Pancreas (tissue), 10 donors: ENCODE measurements around the gene EFS. TPM values are rescaled to one million over a fixed set of nuclear protein-coding genes. Genes with fewer than 3 reads are reported as not detected.

Source experiments
- ATAC-seq, 4 donors: fragments of 200-7000 bp; cut with Tn5 transposase; one replicate each; pipeline versions ENCODE4 v1.8.0 to v1.9.1; 2020; ENCODE audit warnings: mild to moderate bottlenecking in 4 of 4, moderate library complexity in 4 of 4
- DNase-seq, 6 donors: peaks; one replicate each; pipeline ENCODE4 v3.0.0-alpha.2; 2020
- FAIRE-seq: peaks from 2 replicates; lab custom pipeline; 2012; peaks lifted over from hg19 to GRCh38; lab: Jason Lieb, UNC
- H3K27ac ChIP-seq, 4 donors: fragments of 200-600 bp; sonication (generic); 1 replicate in 3 of 4; 2 replicates in 1 of 4; pipeline versions ENCODE4 v1.5.0 to v1.8.0; 2020
- H3K27me3 ChIP-seq, 4 donors: fragments of 200-600 bp; one replicate each; pipeline ENCODE4 v1.8.0; 2021
- H3K36me3 ChIP-seq, 3 donors: fragments of 200-600 bp; sonication (generic) in 1 of 3; one replicate each; pipeline versions ENCODE4 v1.5.0 to v1.8.0; 2020 to 2021
- H3K4me1 ChIP-seq, 3 donors: fragments of 200-600 bp; one replicate each; pipeline ENCODE4 v1.8.0; 2021
- H3K4me3 ChIP-seq, 4 donors: fragments of 200-600 bp; sonication (generic) in 2 of 4; one replicate each; pipeline versions ENCODE4 v1.5.0 to v1.8.0; 2020 to 2021
- H3K9me3 ChIP-seq, 4 donors: fragments of 200-600 bp; one replicate each; pipeline ENCODE4 v1.8.0; 2021
- WGBS, 2 donors: extraction: QIAGEN DNeasy Blood & Tissue Kit; methylation state at CpG; one replicate each; pipeline ENCODE4 v1.1.7; 2013; 5-methylcytosine and 5-hydroxymethylcytosine counted together
- intact Hi-C, 3 donors: fragments of 100-400 bp; cut with DNase I; formaldehyde crosslinking; loops; one replicate each; pipeline versions ENCODE4 v1.11.1 to v1.14.2; 2022
- polyA plus RNA-seq, 2 donors: library from polyadenylated mRNA; stranded (reverse); fragments of 200-250 nt; gene quantifications; one replicate each; pipeline ENCODE4 v1.2.3, GENCODE V29; 2013
- total RNA-seq, 6 donors: library from RNA; stranded (reverse); fragmentation: NEBNext Ultra II Directional in 4 of 6; extraction: Animal tissue kit (Norgen Biotek cat#: 25700) in 4 of 6; gene quantifications; one replicate each; pipeline versions ENCODE4 v1.2.1 to v1.2.4, GENCODE V29; 2021 to 2023
- TF ChIP-seq, protein P1 (sequence below), 4 donors: fragments of 200-600 bp; sonication (generic) in 3 of 4; IDR thresholded peaks; one replicate each; pipeline versions ENCODE4 v1.5.0 to v1.8.0; 2021; ENCODE audit warnings: antibody characterized with exemption in 4 of 4
- donor health status: healthy with polysubstance abuse.
- donor health status: DM: no; HTN: no; CAD: no; lungs with moderate emphysema.
- donor health status: DM: no; HTN: no; CAD: no.
- donor health status: control.
- donor health status: control.
- donor health status: Bipolar disorder and iron deficiency.
- donor health status: DM: yes; HTN: yes; CAD: no.
- donor health status: DM: no; HTN: no; CAD: no.
- donor health status: DM: no; HTN: no; CAD: no.
- donor health status: DM: yes; HTN: yes; CAD: no.

Gene EFS
- total and polyA plus RNA-seq, 8 donors, result 0.23 to 3.0 (median 1.0) TPM

DNA sequence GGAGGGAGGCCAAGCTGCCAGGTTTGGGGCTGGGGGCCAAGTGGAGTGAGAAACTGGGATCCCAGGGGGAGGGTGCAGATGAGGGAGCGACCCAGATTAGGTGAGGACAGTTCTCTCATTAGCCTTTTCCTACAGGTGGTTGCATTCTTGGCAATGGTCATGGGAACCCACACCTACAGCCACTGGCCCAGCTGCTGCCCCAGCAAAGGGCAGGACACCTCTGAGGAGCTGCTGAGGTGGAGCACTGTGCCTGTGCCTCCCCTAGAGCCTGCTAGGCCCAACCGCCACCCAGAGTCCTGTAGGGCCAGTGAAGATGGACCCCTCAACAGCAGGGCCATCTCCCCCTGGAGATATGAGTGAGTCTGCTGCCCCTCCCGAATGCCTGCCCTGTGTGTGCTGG is 8.1 kb upstream of the EFS start:
- no peaks in the 10 kb centered on the region for H3K9me3 ChIP-seq
- H3K4me3 ChIP-seq, result no peak overlapping the region
- TF ChIP-seq, protein P1, sequence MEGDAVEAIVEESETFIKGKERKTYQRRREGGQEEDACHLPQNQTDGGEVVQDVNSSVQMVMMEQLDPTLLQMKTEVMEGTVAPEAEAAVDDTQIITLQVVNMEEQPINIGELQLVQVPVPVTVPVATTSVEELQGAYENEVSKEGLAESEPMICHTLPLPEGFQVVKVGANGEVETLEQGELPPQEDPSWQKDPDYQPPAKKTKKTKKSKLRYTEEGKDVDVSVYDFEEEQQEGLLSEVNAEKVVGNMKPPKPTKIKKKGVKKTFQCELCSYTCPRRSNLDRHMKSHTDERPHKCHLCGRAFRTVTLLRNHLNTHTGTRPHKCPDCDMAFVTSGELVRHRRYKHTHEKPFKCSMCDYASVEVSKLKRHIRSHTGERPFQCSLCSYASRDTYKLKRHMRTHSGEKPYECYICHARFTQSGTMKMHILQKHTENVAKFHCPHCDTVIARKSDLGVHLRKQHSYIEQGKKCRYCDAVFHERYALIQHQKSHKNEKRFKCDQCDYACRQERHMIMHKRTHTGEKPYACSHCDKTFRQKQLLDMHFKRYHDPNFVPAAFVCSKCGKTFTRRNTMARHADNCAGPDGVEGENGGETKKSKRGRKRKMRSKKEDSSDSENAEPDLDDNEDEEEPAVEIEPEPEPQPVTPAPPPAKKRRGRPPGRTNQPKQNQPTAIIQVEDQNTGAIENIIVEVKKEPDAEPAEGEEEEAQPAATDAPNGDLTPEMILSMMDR (IDR thresholded peaks at IDR 0.05), result no peak
- no peaks in the 10 kb centered on the region for H3K27me3 ChIP-seq
- ATAC-seq (no peak), DNase-seq (no peak), FAIRE-seq (no peak)
- WGBS, 2 donors, result 65 to 77% methylated on average over 3 of the region's 3 CpGs
- H3K4me1 ChIP-seq, result no peaks in the 10 kb centered on the region
- H3K36me3 ChIP-seq, result no peaks in the 10 kb centered on the region
- intact Hi-C loops, result loop anchor here in 1 of 3 donors (5.0 kb wide), 1 partner anchor 36 kb away; no protein-coding TSS in a partner anchor
- H3K27ac ChIP-seq, result no peak overlapping the region

DNA sequence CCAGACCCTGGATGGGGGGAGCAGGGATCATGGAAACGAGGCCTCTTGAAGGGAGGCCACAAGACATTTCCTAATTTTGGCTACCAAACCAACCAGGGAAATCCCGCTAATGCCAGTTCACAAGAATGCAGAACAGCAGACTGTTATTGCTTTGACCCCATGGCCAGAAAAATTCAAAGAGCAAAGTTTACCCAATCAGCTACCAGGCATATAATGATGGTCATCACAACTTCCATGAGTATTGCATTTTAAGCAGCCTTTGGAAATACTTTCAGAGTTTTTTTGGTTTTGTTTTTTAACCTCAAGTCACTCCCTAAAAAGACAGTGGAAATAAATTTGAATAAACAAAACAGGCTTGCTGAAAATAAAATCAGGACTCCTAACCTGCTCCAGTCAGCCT is 7.5 kb upstream of the EFS start, which contains the start of gene IL25:
Gene IL25 (plus strand): TSS at position 301 of the 400 bp plus-strand sequence.
- WGBS, 2 donors, result 63 to 70% methylated on average over 2 of the region's 2 CpGs
- Histone ChIP-seq H3K4me3 (no peak within 1 kb of the TSS), H3K27me3 (no peaks in the 10 kb centered on the region), H3K36me3 (no peaks in the 10 kb centered on the region), H3K27ac (no peak within 1 kb of the TSS), H3K9me3 (no peaks in the 10 kb centered on the region), H3K4me1 (no peaks in the 10 kb centered on the region)
- ATAC-seq, result no peak
- DNase-seq, result no peak
- TF ChIP-seq, protein P1 (IDR thresholded peaks at IDR 0.05), result no peak
- intact Hi-C loops, result loop anchor here in 1 of 3 donors (5.0 kb wide), 1 partner anchor 35 kb away; no protein-coding TSS in a partner anchor
- FAIRE-seq, result no peak

DNA sequence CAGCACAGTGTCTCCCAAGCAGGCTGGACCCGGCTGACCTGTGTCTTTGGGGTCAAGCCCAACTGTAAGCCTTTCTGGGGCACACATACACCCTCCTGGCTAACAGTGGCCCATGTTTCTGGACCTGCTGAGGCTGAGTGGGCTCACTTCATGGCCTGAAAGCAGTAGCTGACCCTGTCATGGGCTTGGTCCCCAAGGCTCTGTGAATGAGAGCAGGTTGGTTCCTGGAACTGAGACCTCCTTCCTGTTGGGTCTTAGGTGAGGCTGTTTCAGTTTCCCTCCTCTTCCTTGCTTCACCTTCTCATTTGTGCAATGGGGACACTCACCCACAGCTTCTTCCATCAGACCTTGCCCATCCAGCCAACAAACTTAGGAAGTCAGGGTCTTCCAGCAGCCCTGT is 6.9 kb upstream of the EFS start:
- WGBS, 2 donors, result 80 to 100% methylated on average over 1 of the region's 1 CpG
- DNase-seq (no peak), FAIRE-seq (no peak), ATAC-seq (no peak)
- Histone ChIP-seq H3K27me3 (no peaks in the 10 kb centered on the region), H3K4me3 (no peak overlapping the region), H3K36me3 (no peaks in the 10 kb centered on the region), H3K27ac (no peak overlapping the region), H3K4me1 (no peaks in the 10 kb centered on the region), H3K9me3 (no peaks in the 10 kb centered on the region)
- TF ChIP-seq, protein P1 (IDR thresholded peaks at IDR 0.05), result no peak
- intact Hi-C loops, result loop anchor here in 1 of 3 donors (5.0 kb wide), 1 partner anchor 35 kb away; no protein-coding TSS in a partner anchor

DNA sequence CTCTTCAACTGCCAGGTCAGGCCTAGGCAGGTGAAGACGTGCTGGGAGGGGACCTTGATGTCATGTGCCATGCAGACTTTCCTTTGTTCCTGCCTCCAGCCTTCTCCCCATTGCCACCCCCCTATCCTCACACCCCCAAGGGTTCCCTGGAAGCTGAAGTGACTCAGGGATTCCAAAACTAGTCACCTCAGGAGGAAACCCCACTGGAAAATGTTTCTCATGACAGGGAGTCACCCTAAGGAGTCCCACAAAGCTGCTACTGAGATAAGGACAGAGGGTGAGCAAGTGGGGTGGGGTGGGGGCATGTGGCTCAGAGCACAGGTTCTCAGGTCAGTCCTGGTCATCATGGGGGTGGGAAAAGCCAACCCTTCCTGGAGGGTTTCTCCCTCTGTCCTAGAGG is 5.2 kb upstream of the EFS start:
- TF ChIP-seq, protein P1 (IDR thresholded peaks at IDR 0.05), result no peak
- Histone ChIP-seq H3K27ac (no peak overlapping the region), H3K4me1 (no peaks in the 10 kb centered on the region), H3K27me3 (peaks cover 0 to 6% (median 0%) of the 10 kb centered on the region in 4 donors), H3K4me3 (no peak overlapping the region), H3K9me3 (no peaks in the 10 kb centered on the region), H3K36me3 (no peaks in the 10 kb centered on the region)
- ATAC-seq, result no peak
- no peak for DNase-seq
- FAIRE-seq, result no peak
- WGBS, 2 donors, result 47 to 59% methylated on average over 1 of the region's 1 CpG
- intact Hi-C loops, result loop anchor here in 1 of 3 donors (5.0 kb wide), 1 partner anchor 33 kb away; no protein-coding TSS in a partner anchor

DNA sequence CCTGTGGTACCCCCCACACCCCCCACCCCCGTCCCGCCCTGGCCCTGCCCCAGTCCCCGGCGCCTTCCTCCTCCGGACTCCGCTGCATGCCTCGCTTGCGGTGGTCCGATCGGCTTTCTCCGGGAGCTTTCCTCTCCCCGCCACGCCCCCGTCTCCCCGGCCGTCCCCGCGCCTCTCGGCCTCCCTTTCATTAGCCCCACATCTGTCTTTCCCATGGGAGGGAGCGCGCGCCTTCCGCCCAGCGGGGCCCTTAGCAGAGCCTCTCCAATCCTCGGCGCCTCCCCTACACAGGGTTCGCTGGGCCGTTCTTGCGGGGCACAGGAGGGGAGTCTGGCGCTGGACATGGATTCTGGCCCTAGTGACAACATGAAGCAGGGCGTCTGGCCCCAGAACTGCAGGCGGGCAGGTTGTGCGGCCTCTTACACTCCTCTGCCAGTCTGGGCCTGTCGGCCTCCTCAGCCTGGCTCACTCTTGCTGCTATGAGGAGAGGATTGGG is 1.5 kb upstream of the EFS start:
- WGBS, 2 donors, result 61 to 73% methylated on average over 26 to 34 of the region's 34 CpGs
- peak in 1 of 6 donors; percentile 60 for DNase-seq
- Histone ChIP-seq H3K4me3 (peak overlapping the region in 1 of 4 donors; percentile 31), H3K27me3 (peaks cover 0 to 9% (median 0%) of the 10 kb centered on the region in 4 donors), H3K36me3 (no peaks in the 10 kb centered on the region), H3K4me1 (no peaks in the 10 kb centered on the region), H3K9me3 (no peaks in the 10 kb centered on the region), H3K27ac (no peak overlapping the region)
- FAIRE-seq, result no peak
- TF ChIP-seq, protein P1 (IDR thresholded peaks at IDR 0.05), result no peak
- intact Hi-C loops, result no loop called here
- peak in 3 of 4 donors; percentile 42 to 62 (median 46) for ATAC-seq
